Measurements from ENCODE around the gene KCNRG.

GRCh38 chr13:50011461-50011860 is 3.8 kb upstream of the KCNRG start:
- TF ChIP-seq EP300 (IDR thresholded peaks at IDR 0.05) (no peak), POLR2AphosphoS5 (IDR thresholded peaks at IDR 0.05) (no peak)

Data from stomach (tissue), 4 donors.